DOHH2 (cell line): ENCODE measurements around the gene DCTN4.

Experiments used
- CTCF ChIP-seq: fragments of 200-600 bp; sonication (generic); IDR thresholded peaks from one replicate; pipeline ENCODE4 v1.5.1; 2014; ENCODE audit warnings: antibody characterized with exemption, mild to moderate bottlenecking, low read depth, low read length; ENCODE audit not compliant: poor library complexity, severe bottlenecking
- EZH2phosphoT487 ChIP-seq: fragments of 200-600 bp; sonication (generic); IDR thresholded peaks from 2 replicates; pipeline ENCODE4 v1.6.1; 2017; ENCODE audit warnings: borderline replicate concordance, mild to moderate bottlenecking, antibody characterized with exemption, low read length, moderate library complexity, mixed read lengths

GRCh38 chr5:150710165-150710564 lies 48.7 kb downstream of the DCTN4 start:
- TF ChIP-seq CTCF = peak; percentile 40
- TF ChIP-seq EZH2phosphoT487 = no peak
